HL-60 (cell line): Measurements from ENCODE around the gene ACTN4.

Experiments used
- DNase-seq, 2 experiments: peaks; one replicate each; pipeline ENCODE4 v3.0.0-alpha.2; 2010 to 2020; ENCODE audit warnings: low read depth in 1 of 2, low spot score in 1 of 2
- H3K27ac ChIP-seq: fragments of 250-450 bp; sonication (Bioruptor Pico); replicated peaks from 2 replicates; pipeline ENCODE4 v1.5.1; 2020; ENCODE audit warnings: mild to moderate bottlenecking, moderate library complexity
- H3K27me3 ChIP-seq: fragments of 250-450 bp; sonication (Bioruptor Pico); 2 replicates; pipeline ENCODE4 v1.5.1; 2021; ENCODE audit warnings: mild to moderate bottlenecking, moderate library complexity; ENCODE audit not compliant: insufficient read depth, poor library complexity, severe bottlenecking
- H3K4me3 ChIP-seq: replicated peaks from 2 replicates; pipeline ENCODE4 v1.5.1; 2011; ENCODE audit warnings: mild to moderate bottlenecking, control low read depth, low read length; ENCODE audit not compliant: insufficient read depth
- CTCF ChIP-seq: IDR thresholded peaks from one replicate; pipeline ENCODE4 v1.5.1; 2011; ENCODE audit warnings: low read length, control low read depth, inconsistent platforms; ENCODE audit not compliant: insufficient read depth
- GABPA ChIP-seq: IDR thresholded peaks from 2 replicates; pipeline ENCODE4 v1.6.1; 2012; ENCODE audit warnings: low read depth
- POLR2AphosphoS5 ChIP-seq: IDR thresholded peaks from 2 replicates; pipeline ENCODE4 v1.6.1; 2012; ENCODE audit warnings: low read depth
- REST ChIP-seq: IDR thresholded peaks from 2 replicates; pipeline ENCODE4 v1.6.1; 2012; ENCODE audit warnings: low read depth; ENCODE audit not compliant: insufficient replicate concordance
- SPI1 ChIP-seq: IDR thresholded peaks from 2 replicates; pipeline ENCODE4 v1.6.1; 2012; ENCODE audit warnings: low read depth, mild to moderate bottlenecking, borderline replicate concordance

ACTN4 gene

GRCh38 chr19:38644719-38645118, 2.7 kb upstream of the ACTN4 start:
- H3K27me3 ChIP-seq = no peaks in the 10 kb centered on the region
- DNase-seq = no peak
- H3K27ac ChIP-seq = no peak overlapping the region
- TF ChIP-seq GABPA (no peak), CTCF (no peak), REST (no peak), SPI1 (no peak), POLR2AphosphoS5 (no peak)
- no peak overlapping the region for H3K4me3 ChIP-seq

GRCh38 chr19:38647966-38648768, 718 bp downstream of the ACTN4 start:
- Histone ChIP-seq H3K27me3 (no peaks in the 10 kb centered on the region), H3K4me3 (peak overlapping the region; percentile 95), H3K27ac (peak overlapping the region; percentile 95)
- no peak for DNase-seq
- TF ChIP-seq SPI1 (no peak), CTCF (no peak), REST (no peak), POLR2AphosphoS5 (no peak), GABPA (no peak)

- H3K4me3 ChIP-seq = peak overlapping the region; percentile 95
- H3K27me3 ChIP-seq = no peaks in the 10 kb centered on the region
- DNase-seq = no peak
- H3K27ac ChIP-seq = peak overlapping the region; percentile 95
- TF ChIP-seq SPI1 (peak; percentile 96), REST (no peak), CTCF (no peak)
Measured at GRCh38 chr19:38648769-38649304, 1.4 kb downstream of the ACTN4 start.
